HL-60/S4 treated with phorbol 12-myristate 13-acetate at 8.2 ng/mL for 4 days and 3 days (cell line): ENCODE data around the gene GRIN2B.

Source experiments
- in situ Hi-C: fragments of 300-500 bp; cut with MboI; formaldehyde crosslinking; loops from 2 replicates; pipeline ENCODE4 v1.15.0; 2022; ENCODE audit warnings: low sequenced_read_pairs

Gene GRIN2B

DNA sequence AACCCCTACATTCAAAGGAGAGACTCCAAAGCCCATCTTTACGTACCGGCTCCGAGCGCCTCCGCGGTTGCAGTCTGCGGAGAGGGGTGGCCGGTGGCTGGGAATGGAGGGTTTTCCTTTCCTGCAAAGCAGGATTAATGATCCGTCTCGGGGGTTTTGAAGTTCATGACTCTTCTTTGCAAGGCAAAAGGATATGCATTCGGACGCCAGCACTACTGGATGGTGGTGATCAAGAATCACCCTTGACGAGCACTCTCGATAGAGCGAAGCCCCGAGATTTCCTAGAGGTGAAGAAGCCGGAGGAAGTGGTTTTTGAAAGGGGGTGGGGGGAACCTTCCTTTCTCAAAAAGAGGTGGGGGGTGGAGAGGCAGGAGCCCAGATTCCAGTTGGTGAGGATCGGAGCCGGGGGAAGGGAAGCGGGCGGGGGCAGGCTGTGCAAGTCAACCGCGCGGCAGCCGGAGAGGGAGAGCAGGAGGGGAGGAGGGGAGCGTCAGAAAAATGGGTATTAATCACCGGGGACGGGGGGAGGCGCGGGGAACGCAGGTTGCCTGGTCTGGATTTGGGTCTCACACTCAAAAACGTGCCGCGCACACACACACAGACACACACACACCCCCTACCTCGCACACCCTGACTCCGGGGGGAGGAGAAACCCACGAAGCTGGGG, at the start of gene GRIN2B:
GRIN2B (minus strand) TSS at position 307 of the 667 bp plus-strand sequence. CDS start 115,394 bp downstream, outside the sequence.
- in situ Hi-C loops, result no loop called here

DNA sequence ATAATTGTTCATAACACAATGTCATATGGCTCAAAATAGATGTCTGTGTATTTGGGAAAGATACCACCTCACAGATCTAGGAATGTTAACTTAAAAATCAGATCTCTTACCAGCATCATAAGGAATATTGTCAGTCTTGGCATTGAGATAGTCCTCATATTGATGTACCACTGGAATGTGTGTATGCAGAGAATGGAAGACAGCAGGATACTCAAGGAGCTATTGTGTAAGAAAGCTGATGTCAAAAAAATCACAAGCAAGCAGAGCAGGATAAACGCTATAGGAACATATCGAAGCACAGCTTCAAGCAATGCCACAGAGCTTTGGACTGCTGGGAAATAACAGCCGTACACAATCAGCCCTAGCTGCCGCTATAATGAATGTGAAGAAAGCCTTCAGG, 45.1 kb upstream of the GRIN2B start:
- in situ Hi-C loops, result no loop called here

DNA sequence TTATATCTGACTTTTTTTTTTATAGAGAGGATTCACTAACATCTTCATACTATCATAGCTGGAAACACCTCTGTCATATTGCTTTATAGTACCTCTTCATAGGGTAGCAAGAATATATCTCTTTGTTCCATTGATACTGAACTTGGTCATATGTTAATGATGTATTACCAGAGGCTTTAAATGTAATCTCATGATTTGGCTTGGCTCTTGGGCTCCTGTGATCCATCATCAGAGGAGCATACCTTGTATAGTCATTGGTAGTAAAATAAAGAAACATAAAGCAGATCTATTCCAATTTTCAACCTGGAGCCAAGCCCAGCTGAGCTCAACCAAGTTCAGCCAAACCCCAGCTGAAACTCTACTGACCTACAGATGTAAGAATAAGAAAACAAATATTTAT, 43.2 kb upstream of the GRIN2B start:
- in situ Hi-C loops, result no loop called here

DNA sequence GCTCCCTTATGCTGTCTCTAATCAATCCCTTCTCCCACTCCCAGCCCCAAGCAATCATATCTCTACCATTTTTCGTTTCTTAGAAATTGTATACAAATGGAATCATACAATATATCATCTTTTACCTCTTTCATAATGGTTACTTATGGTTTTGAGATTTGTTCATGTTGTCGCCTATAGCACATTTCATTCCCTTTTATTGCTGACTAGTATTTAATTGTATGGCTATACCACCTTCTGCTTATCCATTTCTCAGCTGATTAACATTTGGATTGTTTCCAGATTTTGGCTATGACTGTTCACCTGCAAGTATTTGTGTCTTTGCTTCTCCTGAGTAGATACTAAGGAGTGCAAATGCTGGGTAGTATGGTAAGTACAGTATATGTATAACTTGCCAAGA, 36.7 kb upstream of the GRIN2B start:
- in situ Hi-C loops, result no loop called here

DNA sequence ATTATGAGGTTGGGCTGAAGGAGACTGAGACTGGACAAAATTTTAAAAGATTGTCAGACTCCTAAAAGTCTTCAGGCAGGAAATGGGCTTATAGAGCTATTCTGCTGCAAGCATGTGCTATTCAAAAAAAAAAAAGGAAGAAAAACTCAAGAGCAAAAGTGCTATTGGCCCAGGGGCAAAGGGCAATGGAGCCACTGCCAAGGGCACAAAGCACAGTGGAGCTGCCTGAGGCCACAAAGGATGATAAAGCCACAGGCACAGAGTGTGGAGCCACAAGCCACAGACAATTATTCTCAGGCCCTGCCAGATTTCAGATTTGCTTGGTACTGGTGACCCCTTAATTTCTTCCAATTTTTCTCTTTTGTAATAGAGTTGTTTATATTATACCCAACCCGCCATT, 29.6 kb upstream of the GRIN2B start:
- in situ Hi-C loops, result no loop called here

DNA sequence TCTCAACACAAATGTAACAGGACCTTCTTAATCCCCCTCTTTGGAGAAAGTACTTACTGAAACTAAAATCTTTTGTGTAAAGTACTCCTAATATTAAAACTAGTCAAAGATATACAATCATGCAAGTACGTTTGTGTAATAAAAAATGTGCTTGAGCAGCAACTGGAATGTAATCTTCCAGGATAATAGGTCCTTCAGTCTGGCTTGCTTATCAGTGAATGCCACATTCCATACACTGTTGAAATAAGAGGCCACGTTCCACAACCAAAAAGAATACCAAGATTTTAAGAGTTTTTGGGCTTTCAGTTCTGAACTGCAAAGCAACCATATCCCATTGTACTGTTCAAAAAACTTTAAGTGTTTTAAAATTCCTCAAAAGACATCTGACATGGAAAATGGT, 26.2 kb upstream of the GRIN2B start:
- in situ Hi-C loops, result no loop called here

DNA sequence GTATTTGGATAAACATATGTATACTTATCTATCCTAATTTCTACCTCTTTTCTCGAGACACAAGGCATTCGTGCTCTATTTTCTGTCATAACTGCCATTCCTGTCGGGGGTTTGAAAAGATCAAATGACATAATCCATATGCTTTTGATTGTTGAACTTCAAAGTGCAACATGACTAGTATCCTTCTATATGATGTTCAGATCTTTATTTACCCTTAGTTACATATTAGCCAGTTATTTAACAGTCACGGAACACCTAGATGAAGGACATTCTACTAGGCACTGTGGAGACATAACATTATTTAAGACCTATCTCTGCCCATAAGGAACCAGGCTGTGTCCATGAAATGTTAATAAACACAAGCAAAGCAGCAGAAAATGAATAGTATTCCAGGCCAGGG, 11.2 kb upstream of the GRIN2B start:
- in situ Hi-C loops, result no loop called here

DNA sequence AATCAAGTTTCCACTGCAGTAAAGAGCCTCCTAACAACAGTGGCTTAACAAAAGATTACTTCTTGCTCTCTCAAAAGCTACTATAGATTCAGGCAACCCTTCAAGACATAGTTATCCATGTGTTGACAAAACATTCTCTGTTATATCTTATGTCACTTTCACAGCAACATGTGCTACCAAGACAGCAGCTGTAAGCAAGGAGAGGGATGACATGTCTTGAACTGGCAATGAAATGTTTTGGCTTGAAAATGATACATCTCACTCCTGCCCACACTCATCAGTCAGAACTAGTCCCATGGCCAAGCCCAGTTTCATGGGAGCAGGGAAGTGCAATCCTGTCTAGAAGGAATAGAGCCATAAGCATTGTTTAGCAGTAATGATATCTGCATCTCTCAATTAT, 10.7 kb upstream of the GRIN2B start:
- in situ Hi-C loops, result no loop called here

DNA sequence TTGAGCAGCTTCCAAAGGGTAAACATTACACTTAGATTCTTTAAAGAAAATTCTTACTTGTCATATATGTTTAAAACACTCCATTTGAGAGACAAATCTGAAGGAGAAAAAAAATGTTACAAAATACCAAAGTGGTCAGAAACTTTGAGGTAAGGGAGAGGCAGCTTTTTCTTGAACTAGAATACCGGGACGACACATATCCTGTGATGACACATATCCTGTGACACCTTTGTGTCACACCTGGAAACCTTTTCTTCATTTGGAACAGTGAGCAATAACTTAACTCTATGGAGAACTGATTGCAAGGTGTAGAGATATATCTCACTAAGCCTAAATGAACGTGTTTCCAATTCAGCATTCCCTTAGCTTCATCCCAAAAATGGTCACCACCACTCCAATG, 4.6 kb upstream of the GRIN2B start:
- in situ Hi-C loops, result no loop called here

DNA sequence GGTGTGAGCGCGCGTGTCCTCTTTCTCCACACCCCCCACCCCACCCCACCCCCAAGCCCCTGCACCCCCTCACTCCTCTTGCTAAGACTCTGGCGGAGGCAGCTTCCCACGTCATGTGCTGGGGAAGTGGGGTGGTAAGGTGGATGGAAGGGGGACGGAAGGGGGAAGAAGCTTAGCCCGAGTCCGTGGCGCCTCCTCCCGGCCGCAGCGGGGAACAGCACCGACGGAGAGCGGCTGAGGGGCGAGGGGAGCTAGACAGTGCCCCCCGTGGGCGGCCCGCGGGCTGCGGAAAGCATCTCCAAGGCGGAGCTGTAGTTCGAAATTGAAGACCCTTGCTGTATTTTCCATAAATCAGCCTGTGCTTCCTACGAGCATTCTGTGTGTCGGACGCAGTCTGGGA, 588 bp upstream of the GRIN2B start:
- in situ Hi-C loops, result no loop called here

DNA sequence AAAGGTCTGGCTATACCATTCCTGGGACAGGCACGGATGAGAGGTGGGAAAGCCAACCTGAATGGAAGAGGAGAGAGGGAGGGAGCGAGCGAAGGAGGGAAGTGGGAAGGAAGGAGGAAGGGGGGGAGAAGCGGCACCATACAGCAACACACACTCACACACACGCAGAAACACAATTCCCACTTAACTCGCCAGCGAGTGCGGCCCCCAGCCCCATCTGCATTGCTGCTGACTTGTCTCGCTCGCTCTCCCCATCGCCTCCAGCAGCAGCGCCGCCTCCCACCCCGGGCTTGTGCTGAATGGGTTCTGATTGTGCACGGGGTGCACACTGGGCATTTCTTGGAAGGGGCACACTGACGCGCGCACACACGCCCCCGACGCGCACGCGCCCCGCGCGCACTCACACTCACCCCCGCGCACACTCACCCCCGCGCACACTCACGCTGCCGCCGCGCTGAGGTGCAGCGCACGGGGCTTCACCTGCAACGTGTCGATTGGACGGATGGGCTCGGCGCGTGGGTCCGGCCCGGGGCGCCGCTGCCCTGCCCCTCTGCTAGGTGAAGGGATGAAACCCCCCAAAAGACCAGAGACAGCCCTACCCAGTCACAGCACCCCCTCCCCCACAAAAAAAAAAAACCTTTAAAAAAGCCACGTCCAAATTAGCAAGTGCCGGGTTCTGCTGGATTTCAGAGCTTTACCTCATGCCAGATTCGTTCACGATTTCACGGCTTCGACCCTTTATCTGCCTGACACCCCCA, 685 bp downstream of the GRIN2B start:
- in situ Hi-C loops, result no loop called here

DNA sequence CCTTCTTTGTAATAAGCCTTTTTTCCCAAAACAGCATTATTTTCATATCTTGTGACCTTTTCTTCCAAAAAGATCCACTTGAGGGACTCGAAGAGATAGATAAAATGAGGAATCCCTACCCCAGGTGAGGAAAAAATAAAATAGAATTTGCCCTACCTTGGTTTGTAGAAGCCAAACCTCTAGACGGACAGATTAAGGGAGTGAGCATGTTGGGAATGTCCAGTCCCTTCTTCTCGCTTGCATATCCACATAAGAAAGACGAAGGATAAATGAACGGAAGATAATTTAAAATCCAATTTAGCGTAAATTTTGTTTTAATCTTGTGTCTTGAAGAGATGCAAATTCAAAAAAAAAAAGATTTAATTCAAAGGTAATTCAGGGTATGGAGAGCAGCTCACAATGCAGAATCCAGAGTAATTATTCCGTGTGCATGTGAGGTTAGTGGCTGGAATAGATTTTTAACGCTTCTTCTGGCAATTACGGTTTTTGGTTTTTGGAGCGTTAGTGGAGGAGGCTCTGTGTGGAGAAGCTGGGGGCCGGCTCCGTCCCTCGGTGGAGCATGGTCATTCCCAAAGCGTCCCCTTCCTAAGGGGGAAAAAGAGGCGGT, 1.5 kb downstream of the GRIN2B start:
- in situ Hi-C loops, result no loop called here

DNA sequence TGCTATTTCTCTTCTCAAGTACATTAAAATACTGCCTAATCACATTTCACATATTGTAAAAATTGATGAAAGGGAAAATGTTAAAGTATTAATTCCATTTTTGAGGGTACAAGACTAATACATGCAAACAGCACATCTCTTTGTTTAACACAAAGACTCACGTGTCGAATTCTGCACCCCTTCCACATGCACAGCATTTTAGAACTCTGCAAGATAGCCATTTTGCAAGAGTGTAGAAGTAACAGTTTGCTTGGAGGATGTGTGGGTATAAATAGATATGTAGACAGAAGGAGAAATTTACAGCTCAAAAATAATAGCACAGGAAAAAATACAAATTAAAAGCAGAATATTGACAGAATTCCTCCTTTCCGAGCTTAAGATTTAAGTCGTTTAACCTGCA, 2.5 kb downstream of the GRIN2B start:
- in situ Hi-C loops, result no loop called here

DNA sequence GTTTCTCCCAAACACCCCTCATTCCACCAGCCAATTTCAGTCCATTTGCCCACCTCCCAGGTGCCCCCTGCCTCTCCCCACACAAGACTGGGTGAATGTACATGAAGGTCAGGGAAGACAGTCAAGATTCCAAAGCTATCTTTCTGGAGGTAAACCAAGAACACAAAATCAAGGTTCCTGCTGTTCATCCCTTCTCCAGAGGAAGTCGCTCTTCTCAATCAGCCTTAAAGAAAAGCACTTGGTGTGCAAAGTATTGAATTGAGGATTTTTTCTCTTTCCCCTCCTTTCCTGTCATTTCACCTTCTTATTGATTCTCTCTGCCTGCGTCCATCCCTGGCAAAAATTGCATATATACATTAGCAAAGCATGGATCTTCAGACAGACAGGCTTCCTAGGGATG, 4.5 kb downstream of the GRIN2B start:
- in situ Hi-C loops, result no loop called here

DNA sequence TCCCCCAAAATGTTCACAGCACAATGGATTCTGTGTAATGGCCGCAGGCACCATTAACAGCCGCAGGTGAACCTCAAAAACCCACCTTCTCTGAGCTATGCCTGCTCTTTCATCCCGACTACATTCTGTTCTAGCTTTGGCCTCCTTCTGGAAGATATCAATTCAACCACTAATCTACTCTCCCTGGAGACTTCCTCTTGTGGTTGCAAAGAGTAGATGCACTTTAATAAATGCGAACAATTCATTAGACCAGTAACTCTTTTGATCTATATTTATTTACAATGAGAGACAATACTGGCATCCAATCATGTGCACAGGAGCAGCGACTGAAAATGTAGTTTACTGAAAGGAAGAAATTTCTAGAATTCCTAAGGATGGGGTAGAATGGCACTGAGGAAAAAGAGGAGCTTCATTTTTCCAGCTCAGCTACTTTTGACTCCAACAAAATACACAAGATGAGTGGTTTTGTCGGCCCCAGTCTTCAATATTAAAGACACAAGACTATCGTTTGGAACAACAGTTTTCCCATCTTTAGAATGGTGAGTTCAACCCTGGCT, 5.3 kb downstream of the GRIN2B start:
- in situ Hi-C loops, result no loop called here

DNA sequence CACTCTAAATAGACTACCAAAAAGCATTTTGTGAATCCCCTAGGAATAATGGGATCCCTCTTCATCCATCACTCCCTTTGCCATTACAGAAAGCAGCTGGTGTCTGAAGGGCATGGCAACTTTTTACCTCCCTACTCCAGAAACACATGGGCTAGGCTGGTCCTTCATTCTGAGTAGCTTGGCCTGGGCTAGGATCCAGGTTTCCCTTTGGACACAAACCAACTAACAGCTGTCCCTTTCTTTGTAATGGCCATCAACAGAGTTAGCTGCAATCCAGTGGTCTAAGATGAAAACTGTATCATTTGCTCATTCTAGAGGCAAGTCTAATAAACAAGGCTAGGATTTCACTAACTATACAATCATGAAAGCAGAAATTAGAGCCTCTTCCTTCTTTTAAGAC, 7.4 kb downstream of the GRIN2B start:
- in situ Hi-C loops, result no loop called here

DNA sequence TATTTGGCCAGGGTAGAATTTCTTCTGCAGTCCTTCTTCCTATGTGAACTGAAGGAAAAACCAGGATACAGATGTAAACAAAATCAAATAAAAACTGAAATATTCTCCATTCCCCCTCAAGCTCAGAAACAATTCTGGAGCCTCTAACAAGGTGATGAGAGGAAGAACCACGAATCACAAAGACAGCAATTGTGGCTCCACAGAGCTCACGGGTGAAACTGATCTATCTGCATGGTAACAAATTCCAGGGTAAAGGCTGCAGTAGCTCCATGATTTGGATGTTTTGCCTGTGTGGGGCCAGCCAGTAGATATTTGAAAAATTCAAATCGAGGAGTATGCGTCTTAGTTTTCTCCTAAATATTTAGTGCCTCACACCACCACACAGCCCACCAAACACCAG, 10.6 kb downstream of the GRIN2B start:
- in situ Hi-C loops, result no loop called here

DNA sequence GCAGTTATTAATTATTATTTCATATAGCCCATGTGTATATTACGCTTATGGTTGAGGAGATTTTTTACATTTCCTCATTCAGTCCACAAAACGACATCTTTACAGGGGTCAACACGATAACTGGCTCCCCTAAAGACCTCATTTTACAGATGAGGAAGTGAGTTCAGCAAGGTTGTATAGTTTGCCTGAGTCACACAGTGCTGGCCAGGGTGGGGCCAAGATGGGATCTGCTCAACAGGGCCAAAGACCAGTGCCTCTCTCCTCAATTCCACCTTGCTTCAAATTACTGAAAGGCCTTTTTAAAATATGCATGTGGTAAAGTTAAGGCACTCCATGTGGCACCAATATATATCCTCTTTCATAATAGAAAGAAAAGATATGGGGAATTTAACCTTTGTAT, 13.1 kb downstream of the GRIN2B start:
- in situ Hi-C loops, result no loop called here

DNA sequence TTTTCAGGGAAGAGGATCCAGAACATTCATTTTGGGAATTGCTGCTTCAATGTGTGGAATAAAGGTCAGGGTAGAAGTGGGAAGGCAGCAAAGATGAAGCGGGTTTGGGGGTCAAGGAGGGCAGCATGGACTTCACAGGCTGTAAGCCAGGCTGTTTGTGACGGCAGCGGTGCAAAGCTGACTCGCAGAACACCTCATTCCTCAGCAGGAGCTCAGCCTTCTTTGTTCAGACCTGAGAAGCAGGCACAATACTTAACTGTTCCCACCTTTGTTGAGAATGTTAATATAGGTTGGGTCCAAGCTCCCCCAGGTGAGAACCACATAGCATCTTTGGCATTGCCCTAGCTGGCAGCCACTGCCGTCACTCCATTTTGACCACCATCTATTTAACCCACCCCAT, 16.7 kb downstream of the GRIN2B start:
- in situ Hi-C loops, result no loop called here

DNA sequence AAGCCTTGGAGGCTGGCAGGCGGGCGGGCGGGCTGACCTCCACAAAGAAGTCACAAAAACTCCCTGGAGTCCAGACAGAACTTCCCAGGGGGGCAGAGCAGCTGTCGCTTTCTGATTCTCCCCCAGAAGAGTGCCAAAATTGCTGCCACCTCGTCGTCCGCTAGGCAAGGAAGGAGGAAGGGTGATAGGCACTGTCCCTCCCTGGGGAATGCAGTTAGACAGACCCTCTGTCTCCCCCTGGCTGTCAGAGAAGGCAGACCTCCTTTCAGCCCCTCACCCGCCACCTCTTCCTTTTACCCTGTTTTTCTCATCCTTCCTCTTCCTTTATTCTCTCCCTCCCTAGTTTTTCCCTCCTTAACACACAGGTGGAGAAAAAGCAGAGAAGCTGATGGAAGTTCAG, 18.7 kb downstream of the GRIN2B start:
- in situ Hi-C loops, result no loop called here

DNA sequence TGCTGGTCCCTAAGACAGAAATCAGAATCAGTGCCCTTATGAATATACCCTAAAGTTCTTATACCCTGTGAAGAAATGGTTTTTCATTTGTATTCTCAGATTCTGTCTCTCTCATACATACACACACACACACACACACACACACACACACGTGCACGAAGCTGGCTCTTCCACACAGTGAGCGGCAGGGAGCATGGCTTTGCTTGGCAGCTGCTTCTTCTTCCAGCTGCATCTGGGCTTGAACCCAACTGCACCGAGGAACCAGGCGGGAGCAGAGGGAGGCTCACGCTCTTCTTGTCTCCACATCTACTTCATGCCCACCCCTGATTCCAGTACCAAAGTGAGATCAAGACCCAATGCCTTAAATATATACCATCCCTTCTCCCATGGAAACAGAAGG, 19.4 kb downstream of the GRIN2B start:
- in situ Hi-C loops, result no loop called here

DNA sequence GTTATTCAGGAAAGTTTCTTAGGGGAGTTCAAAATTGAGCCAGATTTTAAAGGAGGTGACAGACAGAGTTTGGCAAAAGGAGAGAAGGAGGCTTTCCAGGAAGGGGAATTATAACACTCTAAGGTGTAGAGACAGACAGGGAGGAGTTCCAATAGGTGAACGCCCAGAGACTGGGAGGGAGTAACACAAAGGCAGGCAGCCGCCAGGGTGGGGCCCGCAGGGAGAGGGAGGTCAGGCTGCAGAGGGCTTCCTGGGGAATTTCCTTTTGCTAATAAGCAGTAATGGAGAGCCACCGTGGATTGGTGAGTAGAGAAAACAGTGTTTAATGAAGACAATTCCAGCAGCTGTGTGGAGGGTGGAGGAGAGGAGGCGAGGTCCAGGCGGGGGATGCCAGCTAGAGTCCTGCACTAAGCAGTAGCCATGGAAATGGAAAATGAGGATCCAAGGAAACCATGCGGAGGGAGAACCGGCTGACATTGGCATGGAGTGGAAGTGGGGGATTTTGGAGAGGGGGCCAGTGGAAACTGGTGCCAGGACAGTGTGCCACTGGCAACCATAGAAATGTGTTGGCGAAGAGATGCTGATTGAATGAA, 22.2 kb downstream of the GRIN2B start:
- in situ Hi-C loops, result no loop called here
